ENCODE data around the gene TPBGL.

GRCh38 chr11:75260396-75261170, 20.0 kb downstream of the TPBGL start:
- TF ChIP-seq CTCF (IDR thresholded peaks at IDR 0.05; ENCODE audit: insufficient read depth, low read depth, low read length) (no peak), EZH2 (IDR thresholded peaks at IDR 0.05; ENCODE audit: insufficient read depth, low read length) (no peak)

Measured in astrocyte (in vitro differentiated cells and primary cell).